ENCODE measurements around the gene AARS2.
"Not testable (repeated sequence)": the region's sequence is repeated elsewhere in the genome, so short reads cannot be mapped to it uniquely, and the experiment has no call there.

The AARS2 gene

GRCh38 chr6:44312901-44313788 is at the start of gene AARS2:
AARS2 (minus strand) TSS chr6:44313347; CDS start chr6:44313323, 24 bp downstream.
- peak; percentile 91 for DNase-seq

- DNase-seq, result no peak
Observed at GRCh38 chr6:44361947-44362346, 48.8 kb upstream of the AARS2 start.

GRCh38 chr6:44359973-44360372 is 46.8 kb upstream of the AARS2 start:
- DNase-seq, result no peak

GRCh38 chr6:44356487-44356886 is 43.3 kb upstream of the AARS2 start:
- DNase-seq, result no peak

GRCh38 chr6:44355640-44356039 is 42.5 kb upstream of the AARS2 start:
- DNase-seq, result no peak

GRCh38 chr6:44353336-44353735 is 40.2 kb upstream of the AARS2 start:
- no peak for DNase-seq

GRCh38 chr6:44352259-44352658 is 39.1 kb upstream of the AARS2 start:
- no peak for DNase-seq

GRCh38 chr6:44350650-44350994 is 37.5 kb upstream of the AARS2 start:
- not testable (repeated sequence) for DNase-seq

DNA sequence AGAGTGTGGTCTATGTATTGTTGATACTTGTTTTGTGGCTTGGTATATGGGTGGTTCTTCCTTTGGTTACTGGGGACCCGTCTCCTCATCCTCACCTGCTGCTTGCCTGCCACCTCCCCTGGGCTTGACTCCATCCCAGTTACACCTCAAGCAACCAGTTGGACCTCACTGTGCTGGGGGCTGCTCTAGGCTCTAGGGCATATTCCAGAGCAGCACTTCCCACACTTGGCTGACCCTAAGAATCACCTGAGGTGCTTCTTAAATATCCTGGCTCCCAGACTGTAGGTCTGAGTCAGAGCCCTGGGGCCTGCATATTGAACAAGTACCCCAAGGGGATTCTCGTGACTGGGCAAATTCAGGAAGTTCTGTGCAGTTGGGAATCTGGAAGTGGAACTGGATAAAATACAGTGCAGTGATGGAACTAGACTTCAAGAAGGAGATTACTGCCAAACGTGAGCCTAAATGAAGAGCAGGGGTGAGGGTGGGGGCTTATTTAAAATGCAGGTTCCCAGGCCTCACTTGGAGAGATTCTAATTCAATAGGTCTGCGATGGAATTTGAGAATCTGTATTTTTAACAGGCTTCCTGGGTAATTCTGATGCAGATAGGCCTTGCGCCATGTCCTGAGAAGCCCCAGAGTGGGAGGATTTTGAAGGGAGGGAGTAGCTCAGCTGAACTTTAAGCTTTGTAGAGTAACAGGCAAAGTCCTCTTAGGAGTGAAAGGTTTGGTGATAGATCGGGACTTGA is 36.9 kb upstream of the AARS2 start:
- no peak for DNase-seq

- DNase-seq, result not testable (repeated sequence)
Observed at GRCh38 chr6:44346818-44347217, 33.7 kb upstream of the AARS2 start.

- DNase-seq, result no peak
Observed at GRCh38 chr6:44342489-44342888, 29.3 kb upstream of the AARS2 start, which contains the start of gene SPATS1. SPATS1 (plus strand) TSS chr6:44342650; CDS start chr6:44343096, 446 bp downstream.

DNA sequence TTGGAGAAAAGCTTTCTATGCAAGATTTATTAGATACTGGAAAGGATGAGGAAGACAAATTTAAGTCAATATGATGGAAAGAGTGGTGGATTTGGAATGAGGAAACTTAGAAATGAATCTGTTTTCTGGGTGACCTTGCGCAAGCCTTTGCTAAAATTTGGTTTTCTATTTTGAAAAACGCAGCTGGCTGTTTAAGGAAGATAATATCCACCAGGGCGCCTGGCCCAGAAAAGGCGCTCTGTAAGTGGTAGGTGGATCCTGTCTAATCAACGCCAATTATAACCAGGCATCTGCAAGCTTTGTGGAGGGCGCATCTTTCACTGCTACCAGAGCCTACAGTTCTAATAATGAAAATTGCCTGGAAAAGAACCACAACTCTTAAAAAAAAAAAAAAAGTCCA is 28.9 kb upstream of the AARS2 start:
- no peak for DNase-seq

GRCh38 chr6:44341095-44341890 is 28.1 kb upstream of the AARS2 start:
- no peak for DNase-seq

DNA sequence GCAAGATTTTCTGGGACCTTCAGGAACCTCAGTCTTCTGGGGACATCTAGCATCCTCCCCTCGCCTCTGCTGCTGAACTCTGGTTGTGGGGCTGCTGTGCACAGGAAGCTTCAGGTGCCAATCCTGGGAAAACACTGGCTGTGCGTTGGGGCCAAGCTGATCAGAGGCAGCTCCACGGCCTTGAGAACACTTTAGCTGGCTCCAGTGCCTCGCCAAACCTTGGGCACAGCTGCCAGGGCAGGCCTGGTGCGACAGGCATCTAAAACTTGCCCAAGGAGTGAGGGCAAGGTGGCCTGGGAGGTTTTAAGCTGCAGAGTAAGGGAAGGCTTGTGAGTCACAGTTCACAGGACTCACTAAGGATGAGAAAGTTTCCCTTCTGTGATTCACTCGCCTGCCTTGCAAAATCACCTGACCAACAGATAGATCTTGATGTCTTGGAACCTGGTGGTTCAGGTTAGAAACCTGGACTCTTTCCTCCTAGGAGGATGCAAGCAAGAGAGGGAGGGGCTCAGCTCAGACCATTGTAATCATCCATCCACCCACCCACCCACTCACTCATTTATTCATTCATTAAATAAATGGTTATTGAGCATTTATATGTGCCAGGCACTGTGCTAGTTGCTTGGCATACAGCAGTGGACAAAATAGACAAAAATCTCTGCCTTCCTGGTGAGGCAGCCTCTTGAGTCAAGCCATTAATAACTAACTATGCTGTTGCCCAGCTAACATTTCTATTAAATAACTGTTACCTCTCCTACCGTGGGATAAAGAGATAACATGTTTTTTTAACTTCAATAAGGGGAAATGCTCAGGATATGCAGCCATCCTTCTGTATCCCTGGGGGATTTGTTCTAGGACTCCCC is 26.8 kb upstream of the AARS2 start:
- no peak for DNase-seq

- no peak for DNase-seq
Observed at GRCh38 chr6:44339301-44339700, 26.2 kb upstream of the AARS2 start.

GRCh38 chr6:44338228-44339122 is 25.3 kb upstream of the AARS2 start:
- DNase-seq, result peak; percentile 58

GRCh38 chr6:44335631-44336030 is 22.5 kb upstream of the AARS2 start:
- DNase-seq, result no peak

DNA sequence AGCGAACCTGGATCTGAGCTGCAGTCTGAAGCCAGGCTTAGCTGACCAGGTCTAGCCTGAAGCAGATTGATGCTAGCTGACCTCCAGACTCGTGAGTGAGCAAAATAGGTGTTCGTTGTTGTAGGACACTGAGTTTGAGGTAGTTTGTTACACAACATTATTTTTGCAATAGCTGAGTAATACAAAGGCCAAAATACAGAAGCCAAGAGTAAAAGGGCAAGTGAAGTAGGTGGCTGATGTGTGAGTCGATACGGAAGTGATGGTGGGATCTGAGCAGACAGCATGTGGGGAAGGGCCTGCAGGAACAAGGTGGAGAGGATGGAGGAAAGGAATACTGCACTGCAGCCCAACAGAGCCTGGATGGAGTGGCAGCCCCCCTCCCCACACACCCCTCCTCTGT is 20.8 kb upstream of the AARS2 start:
- no peak for DNase-seq

GRCh38 chr6:44333273-44333919 is 20.2 kb upstream of the AARS2 start:
- DNase-seq, result no peak

- DNase-seq, result no peak
Observed at GRCh38 chr6:44332585-44332984, 19.4 kb upstream of the AARS2 start.

GRCh38 chr6:44329858-44330257 is 16.7 kb upstream of the AARS2 start:
- no peak for DNase-seq
